ENCODE results near the gene TRIM43. TPM values are rescaled to one million over a fixed set of nuclear protein-coding genes. Genes with fewer than 3 reads are reported as not detected.
"Not testable (repeated sequence)": the region's sequence is repeated elsewhere in the genome, so short reads cannot be mapped to it uniquely, and the experiment has no call there.

The TRIM43 gene
- total RNA-seq, 1 donor from 2014 or later: not detected

GRCh38 chr2:95622728-95623127, 30.9 kb downstream of the TRIM43 start:
- H3K9me3 ChIP-seq (replicated peaks); H3K4me3 ChIP-seq; intact Hi-C loops (cut with micrococcal nuclease); DNase-seq; H3K27ac ChIP-seq (replicated peaks); H3K36me3 ChIP-seq; H3K27me3 ChIP-seq (ENCODE audit: low read depth); H3K4me1 ChIP-seq: not testable (repeated sequence)

DNA sequence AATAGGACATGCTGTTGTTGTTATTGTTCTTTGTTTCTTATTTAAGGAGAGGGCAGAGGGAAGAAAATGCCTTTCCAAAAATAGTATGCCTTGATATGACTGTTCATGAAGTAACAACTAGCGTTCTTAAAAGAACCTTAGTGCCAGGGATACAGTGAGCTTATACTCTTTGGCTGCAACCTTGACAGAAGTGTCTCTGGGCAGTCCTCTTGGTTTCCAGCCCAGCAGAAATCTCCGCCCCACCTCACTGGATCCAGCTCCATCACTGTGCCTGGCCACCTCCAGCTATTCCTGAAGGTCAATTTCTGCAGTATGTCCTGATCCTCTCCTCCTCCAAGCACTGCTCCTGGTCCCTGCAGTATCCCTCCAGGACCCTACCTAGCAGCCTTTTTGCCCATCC, 39.2 kb downstream of the TRIM43 start:
- H3K9me3 ChIP-seq (replicated peaks); DNase-seq; H3K36me3 ChIP-seq; H3K4me3 ChIP-seq; H3K27ac ChIP-seq (replicated peaks); H3K4me1 ChIP-seq; H3K27me3 ChIP-seq (ENCODE audit: low read depth); intact Hi-C loops (cut with micrococcal nuclease): not testable (repeated sequence)

DNA sequence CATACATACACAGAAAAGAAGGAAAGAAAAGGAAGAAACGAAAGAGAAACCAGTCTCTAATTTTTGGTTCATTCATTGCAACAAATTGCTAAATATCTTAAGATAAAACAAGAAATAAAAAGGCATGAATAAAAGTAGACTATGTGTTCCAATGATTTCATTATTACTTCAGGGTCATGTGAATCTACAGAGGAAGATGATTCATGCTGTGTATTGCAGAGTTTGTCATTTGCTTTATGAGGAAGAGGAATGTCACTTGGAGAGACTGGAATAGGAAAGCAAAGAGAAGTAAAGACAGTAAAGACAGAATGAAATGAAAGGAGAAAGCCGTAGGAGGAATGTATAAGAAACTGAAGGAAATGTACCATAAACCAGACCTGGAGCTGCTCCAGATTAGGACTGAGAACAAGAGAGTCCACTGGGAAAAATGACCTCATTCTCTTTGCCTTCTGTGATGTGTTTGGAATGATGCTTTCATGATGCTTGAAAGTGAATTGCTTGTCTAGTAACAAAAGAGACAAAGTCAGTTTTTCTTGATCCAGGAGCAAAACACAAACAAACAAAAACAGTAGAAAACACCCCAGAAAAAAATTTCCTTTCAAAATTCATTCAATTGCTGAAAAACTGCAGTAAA, 41.9 kb downstream of the TRIM43 start:
- DNase-seq; H3K9me3 ChIP-seq (replicated peaks); H3K27me3 ChIP-seq (ENCODE audit: low read depth); H3K4me1 ChIP-seq; intact Hi-C loops (cut with micrococcal nuclease); H3K27ac ChIP-seq (replicated peaks); H3K36me3 ChIP-seq; H3K4me3 ChIP-seq: not testable (repeated sequence)

- intact Hi-C loops (cut with micrococcal nuclease); DNase-seq; H3K4me1 ChIP-seq; H3K27ac ChIP-seq (replicated peaks); H3K4me3 ChIP-seq; H3K27me3 ChIP-seq (ENCODE audit: low read depth); H3K36me3 ChIP-seq; H3K9me3 ChIP-seq (replicated peaks): not testable (repeated sequence)
Observed at GRCh38 chr2:95640515-95641288, 48.9 kb downstream of the TRIM43 start.

- H3K9me3 ChIP-seq (replicated peaks); intact Hi-C loops (cut with micrococcal nuclease); H3K36me3 ChIP-seq; H3K27me3 ChIP-seq (ENCODE audit: low read depth); H3K27ac ChIP-seq (replicated peaks); H3K4me1 ChIP-seq; DNase-seq; H3K4me3 ChIP-seq: not testable (repeated sequence)
Observed at GRCh38 chr2:95641289-95641575, 49.4 kb downstream of the TRIM43 start.

- H3K27me3 ChIP-seq (ENCODE audit: low read depth); intact Hi-C loops (cut with micrococcal nuclease); H3K4me3 ChIP-seq; H3K27ac ChIP-seq (replicated peaks); H3K4me1 ChIP-seq; H3K9me3 ChIP-seq (replicated peaks); H3K36me3 ChIP-seq; DNase-seq: not testable (repeated sequence)
Observed at GRCh38 chr2:95641787-95642186, 50.0 kb downstream of the TRIM43 start.

DNA sequence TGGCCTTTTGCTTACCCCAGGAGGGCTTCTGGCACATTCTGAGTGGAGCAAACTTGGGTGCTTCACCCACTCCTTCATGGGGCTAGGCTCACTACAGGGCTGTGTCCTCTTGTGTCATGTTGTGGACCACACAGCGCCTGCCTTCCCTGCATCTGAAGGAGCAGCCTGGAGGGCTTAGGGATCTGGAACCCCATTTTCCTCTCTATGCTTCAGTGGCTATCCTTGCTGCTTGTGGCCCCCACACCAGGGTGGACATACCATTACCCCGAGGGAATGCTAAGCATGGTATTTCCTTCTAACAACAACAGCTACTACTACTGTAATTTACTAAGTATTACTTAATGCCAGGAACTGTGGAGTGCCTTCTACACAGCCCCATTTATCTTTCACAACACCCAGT, 50.6 kb downstream of the TRIM43 start:
- H3K27ac ChIP-seq (replicated peaks); H3K4me3 ChIP-seq; H3K36me3 ChIP-seq; H3K27me3 ChIP-seq (ENCODE audit: low read depth); intact Hi-C loops (cut with micrococcal nuclease); DNase-seq; H3K4me1 ChIP-seq; H3K9me3 ChIP-seq (replicated peaks): not testable (repeated sequence)

GRCh38 chr2:95642951-95643350, 51.1 kb downstream of the TRIM43 start:
- H3K27ac ChIP-seq (replicated peaks); H3K4me1 ChIP-seq; H3K4me3 ChIP-seq; H3K9me3 ChIP-seq (replicated peaks); intact Hi-C loops (cut with micrococcal nuclease); DNase-seq; H3K36me3 ChIP-seq; H3K27me3 ChIP-seq (ENCODE audit: low read depth): not testable (repeated sequence)

GRCh38 chr2:95645312-95645711, 53.5 kb downstream of the TRIM43 start:
- H3K36me3 ChIP-seq; H3K4me1 ChIP-seq; H3K27ac ChIP-seq (replicated peaks); H3K27me3 ChIP-seq (ENCODE audit: low read depth); DNase-seq; H3K9me3 ChIP-seq (replicated peaks); H3K4me3 ChIP-seq; intact Hi-C loops (cut with micrococcal nuclease): not testable (repeated sequence)

GRCh38 chr2:95646274-95646994, 54.6 kb downstream of the TRIM43 start:
- H3K36me3 ChIP-seq; intact Hi-C loops (cut with micrococcal nuclease): not testable (repeated sequence)

DNA sequence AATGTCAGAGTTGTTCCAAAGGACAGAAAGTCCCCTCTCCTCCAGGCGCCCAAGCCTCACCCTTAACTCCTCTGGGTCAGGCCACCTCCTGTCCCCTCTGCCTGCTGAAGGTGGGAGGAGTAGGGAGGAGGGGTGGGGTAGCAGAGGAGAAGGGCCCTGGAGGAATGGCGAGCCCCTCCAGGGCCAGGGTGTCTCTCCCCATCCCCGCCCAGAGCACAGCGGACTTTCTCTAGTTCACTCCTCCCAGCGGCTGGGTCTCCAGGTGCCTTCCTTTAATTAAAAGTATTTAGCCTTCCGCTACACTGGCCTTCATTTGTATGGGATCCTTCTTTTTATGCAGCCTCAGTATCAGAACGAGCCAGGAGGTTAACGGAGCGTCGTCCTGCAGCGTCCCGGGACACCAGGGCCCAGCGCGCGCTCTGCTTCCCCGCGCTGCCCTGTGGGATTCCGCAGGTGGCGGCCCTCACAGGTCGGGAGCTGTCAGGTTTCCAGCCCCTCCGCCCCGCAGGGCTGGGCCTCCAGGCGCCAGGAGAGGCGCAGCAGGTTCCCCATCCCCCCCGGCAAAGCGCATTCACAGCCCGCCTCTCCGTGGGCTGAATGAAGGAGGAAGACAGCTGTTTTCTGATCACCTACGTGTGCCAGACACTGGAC, 57.2 kb downstream of the TRIM43 start:
- H3K27me3 ChIP-seq (ENCODE audit: low read depth); DNase-seq; H3K4me3 ChIP-seq; H3K9me3 ChIP-seq (replicated peaks); intact Hi-C loops (cut with micrococcal nuclease); H3K27ac ChIP-seq (replicated peaks); H3K36me3 ChIP-seq; H3K4me1 ChIP-seq: not testable (repeated sequence)

More at GRCh38 chr2:95646274-95646994, 54.6 kb downstream of the TRIM43 start:
- not testable (repeated sequence) for H3K9me3 ChIP-seq (replicated peaks); H3K27me3 ChIP-seq (ENCODE audit: low read depth); H3K4me3 ChIP-seq; H3K27ac ChIP-seq (replicated peaks); DNase-seq; H3K4me1 ChIP-seq
